ENCODE data around the gene ZNF684. TPM values are rescaled to one million over a fixed set of nuclear protein-coding genes. Genes with fewer than 3 reads are reported as not detected.
"Not testable (repeated sequence)": the region's sequence is repeated elsewhere in the genome, so short reads cannot be mapped to it uniquely, and the experiment has no call there.

ZNF684 gene
- total RNA-seq, 1 donor from 2014 or later = 3.6 TPM

GRCh38 chr1:40535732-40536131 lies 4.3 kb downstream of the ZNF684 start:
- no peak for DNase-seq
- Mint-ChIP-seq H3K36me3 (ENCODE audit: unreplicated experiment) (no peaks in the 10 kb centered on the region), H3K4me1 (ENCODE audit: low read depth, unreplicated experiment) (peaks cover 3% of the 10 kb centered on the region), H3K4me3 (ENCODE audit: unreplicated experiment) (no peak overlapping the region), H3K27me3 (ENCODE audit: unreplicated experiment) (peaks cover 3% of the 10 kb centered on the region), H3K27ac (ENCODE audit: unreplicated experiment) (no peak overlapping the region), H3K9me3 (ENCODE audit: unreplicated experiment) (peaks cover 3% of the 10 kb centered on the region)
- no peak for TF ChIP-seq CTCF (IDR thresholded peaks at IDR 0.05; ENCODE audit: partially characterized antibody, unreplicated experiment)

- no peaks in the 10 kb centered on the region for H3K9me3 Mint-ChIP-seq (ENCODE audit: unreplicated experiment)
- H3K4me1 Mint-ChIP-seq (ENCODE audit: low read depth, unreplicated experiment) = no peaks in the 10 kb centered on the region
- DNase-seq = no peak
- no peak overlapping the region for H3K4me3 Mint-ChIP-seq (ENCODE audit: unreplicated experiment)
- TF ChIP-seq CTCF (IDR thresholded peaks at IDR 0.05; ENCODE audit: partially characterized antibody, unreplicated experiment) = no peak
- peaks cover 5% of the 10 kb centered on the region for H3K36me3 Mint-ChIP-seq (ENCODE audit: unreplicated experiment)
- no peaks in the 10 kb centered on the region for H3K27me3 Mint-ChIP-seq (ENCODE audit: unreplicated experiment)
- no peak overlapping the region for H3K27ac Mint-ChIP-seq (ENCODE audit: unreplicated experiment)
Measured at GRCh38 chr1:40539338-40539737, 7.9 kb downstream of the ZNF684 start.

GRCh38 chr1:40546957-40547356 lies 15.5 kb downstream of the ZNF684 start:
- TF ChIP-seq CTCF (IDR thresholded peaks at IDR 0.05; ENCODE audit: partially characterized antibody, unreplicated experiment) = no peak
- Mint-ChIP-seq H3K4me1 (ENCODE audit: low read depth, unreplicated experiment) (no peaks in the 10 kb centered on the region), H3K9me3 (ENCODE audit: unreplicated experiment) (peaks cover 5% of the 10 kb centered on the region), H3K27ac (ENCODE audit: unreplicated experiment) (no peak overlapping the region), H3K4me3 (ENCODE audit: unreplicated experiment) (no peak overlapping the region), H3K27me3 (ENCODE audit: unreplicated experiment) (no peaks in the 10 kb centered on the region), H3K36me3 (ENCODE audit: unreplicated experiment) (peaks cover 28% of the 10 kb centered on the region)
- DNase-seq = no peak

- Mint-ChIP-seq H3K4me3 (ENCODE audit: unreplicated experiment) (no peak overlapping the region), H3K27ac (ENCODE audit: unreplicated experiment) (no peak overlapping the region), H3K27me3 (ENCODE audit: unreplicated experiment) (no peaks in the 10 kb centered on the region), H3K9me3 (ENCODE audit: unreplicated experiment) (no peaks in the 10 kb centered on the region), H3K4me1 (ENCODE audit: low read depth, unreplicated experiment) (no peaks in the 10 kb centered on the region), H3K36me3 (ENCODE audit: unreplicated experiment) (no peaks in the 10 kb centered on the region)
- no peak for DNase-seq
- TF ChIP-seq CTCF (IDR thresholded peaks at IDR 0.05; ENCODE audit: partially characterized antibody, unreplicated experiment) = no peak
Measured at GRCh38 chr1:40553017-40553416, 21.6 kb downstream of the ZNF684 start.

- not testable (repeated sequence) for H3K36me3 Mint-ChIP-seq (ENCODE audit: unreplicated experiment); H3K4me1 Mint-ChIP-seq (ENCODE audit: low read depth, unreplicated experiment); H3K27me3 Mint-ChIP-seq (ENCODE audit: unreplicated experiment); DNase-seq; H3K9me3 Mint-ChIP-seq (ENCODE audit: unreplicated experiment); H3K27ac Mint-ChIP-seq (ENCODE audit: unreplicated experiment); H3K4me3 Mint-ChIP-seq (ENCODE audit: unreplicated experiment)
Measured at GRCh38 chr1:40554807-40555206, 23.4 kb downstream of the ZNF684 start.

GRCh38 chr1:40556121-40556520 lies 24.7 kb downstream of the ZNF684 start:
- no peaks in the 10 kb centered on the region for H3K4me1 Mint-ChIP-seq (ENCODE audit: low read depth, unreplicated experiment)

GRCh38 chr1:40558241-40558640 lies 26.8 kb downstream of the ZNF684 start:
- not testable (repeated sequence) for H3K4me1 Mint-ChIP-seq (ENCODE audit: low read depth, unreplicated experiment); H3K36me3 Mint-ChIP-seq (ENCODE audit: unreplicated experiment); DNase-seq; H3K4me3 Mint-ChIP-seq (ENCODE audit: unreplicated experiment); H3K9me3 Mint-ChIP-seq (ENCODE audit: unreplicated experiment); H3K27me3 Mint-ChIP-seq (ENCODE audit: unreplicated experiment); H3K27ac Mint-ChIP-seq (ENCODE audit: unreplicated experiment)

More at GRCh38 chr1:40556121-40556520, 24.7 kb downstream of the ZNF684 start:
- Mint-ChIP-seq H3K36me3 (ENCODE audit: unreplicated experiment) (peaks cover 3% of the 10 kb centered on the region), H3K27ac (ENCODE audit: unreplicated experiment) (no peak overlapping the region), H3K9me3 (ENCODE audit: unreplicated experiment) (peaks cover 2% of the 10 kb centered on the region), H3K4me3 (ENCODE audit: unreplicated experiment) (no peak overlapping the region), H3K27me3 (ENCODE audit: unreplicated experiment) (peaks cover 1% of the 10 kb centered on the region)
- TF ChIP-seq CTCF (IDR thresholded peaks at IDR 0.05; ENCODE audit: partially characterized antibody, unreplicated experiment) = no peak
- DNase-seq = no peak
